ENCODE data around the gene HRH4. TPM values are rescaled to one million over a fixed set of nuclear protein-coding genes. Genes with fewer than 3 reads are reported as not detected.
A peak's percentile ranks its signal among the peaks of the same experiment; 100 is the strongest.

The HRH4 gene
- total and polyA plus RNA-seq, 2 donors (not counting 1 experiment from before 2014, with no cell fraction given), result 0.03 to 0.07 TPM

DNA sequence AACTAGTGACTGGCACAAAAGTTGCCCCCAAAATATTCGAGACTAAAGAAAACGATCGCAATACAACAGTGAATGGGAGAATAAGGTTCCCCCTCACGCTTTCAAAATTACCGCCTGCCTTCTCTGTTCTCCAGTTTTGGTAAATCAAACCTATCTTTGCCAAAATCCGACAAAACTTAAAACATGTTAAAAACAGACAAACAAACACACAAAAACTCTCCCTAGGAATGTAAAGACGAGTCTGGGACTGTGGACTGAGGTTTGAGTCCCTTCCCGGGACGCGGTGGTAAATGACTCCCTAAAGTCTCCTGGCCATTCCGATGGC, 34.4 kb upstream of the HRH4 start:
- 41% methylated on average over 6 of the region's 11 CpGs for WGBS (ENCODE audit: insufficient coverage)

More for the DNA sequence above, 34.4 kb upstream of the HRH4 start:
- DNase-seq, result no peak
- H3K4me2 ChIP-seq (replicated peaks; ENCODE audit: low read depth, low read length, poor library complexity, severe bottlenecking), result peak overlapping the region; percentile 87
- peaks cover 1 to 5% (median 2%) of the 10 kb centered on the region in 3 donors for H3K9me3 ChIP-seq (ENCODE audit: control extremely low read depth in 1 of 3, control insufficient read depth in 2 of 3, insufficient read depth in 1 of 3, low read length in 2 of 3)
- H3K4me3 ChIP-seq (ENCODE audit: control extremely low read depth in 1 of 5, extremely low read depth in 1 of 5, insufficient read depth in 1 of 5, low read depth in 2 of 5, low read length in 4 of 5), result peak overlapping the region; percentile 44 to 94 (median 79)
- H2AFZ ChIP-seq (ENCODE audit: insufficient read depth, low read depth, low read length, poor library complexity, severe bottlenecking), result peak overlapping the region; percentile 100
- H3K27me3 ChIP-seq (replicated peaks in 1 of 4; ENCODE audit: control extremely low read depth in 1 of 4, control insufficient read depth in 3 of 4, insufficient read depth in 4 of 4, low read length in 3 of 4), result peaks cover 0 to 19% (median 12%) of the 10 kb centered on the region in 4 experiments
- H3K27ac Mint-ChIP-seq, result peak overlapping the region; percentile 60
- H3K79me2 ChIP-seq (ENCODE audit: control insufficient read depth, insufficient read depth, low read length), result peaks cover 2% of the 10 kb centered on the region
- H3K27me3 Mint-ChIP-seq, result peaks cover 33% of the 10 kb centered on the region
- H3K4me1 ChIP-seq (ENCODE audit: control insufficient read depth in 2 of 2, insufficient read depth in 2 of 2, low read length in 2 of 2), result peaks cover 12 to 13% of the 10 kb centered on the region in 2 donors
- peaks cover 14% of the 10 kb centered on the region for H3K4me1 Mint-ChIP-seq
- intact Hi-C loops (cut with micrococcal nuclease), result loop anchor here (2.0 to 10.0 kb wide), 2 partner anchors 27 to 451 kb away; no protein-coding TSS in a partner anchor
- H3K9ac ChIP-seq (ENCODE audit: low read length), result peak overlapping the region; percentile 85
- no peak for ATAC-seq (ENCODE audit: low read depth)
- peaks cover 3% of the 10 kb centered on the region for H3K9me3 Mint-ChIP-seq (ENCODE audit: insufficient read depth)
- ChIA-PET POLR2A (no interaction called here), CTCF (interaction anchor here (1.0 kb wide), 1 partner anchor 63 kb away, joined by 4 read pairs; no protein-coding TSS in a partner anchor)
- no peak for TF ChIP-seq EZH2 (IDR thresholded peaks at IDR 0.05; ENCODE audit: borderline replicate concordance, insufficient read depth, low read depth, low read length, poor library complexity, severe bottlenecking)
- TF ChIP-seq, protein P1, sequence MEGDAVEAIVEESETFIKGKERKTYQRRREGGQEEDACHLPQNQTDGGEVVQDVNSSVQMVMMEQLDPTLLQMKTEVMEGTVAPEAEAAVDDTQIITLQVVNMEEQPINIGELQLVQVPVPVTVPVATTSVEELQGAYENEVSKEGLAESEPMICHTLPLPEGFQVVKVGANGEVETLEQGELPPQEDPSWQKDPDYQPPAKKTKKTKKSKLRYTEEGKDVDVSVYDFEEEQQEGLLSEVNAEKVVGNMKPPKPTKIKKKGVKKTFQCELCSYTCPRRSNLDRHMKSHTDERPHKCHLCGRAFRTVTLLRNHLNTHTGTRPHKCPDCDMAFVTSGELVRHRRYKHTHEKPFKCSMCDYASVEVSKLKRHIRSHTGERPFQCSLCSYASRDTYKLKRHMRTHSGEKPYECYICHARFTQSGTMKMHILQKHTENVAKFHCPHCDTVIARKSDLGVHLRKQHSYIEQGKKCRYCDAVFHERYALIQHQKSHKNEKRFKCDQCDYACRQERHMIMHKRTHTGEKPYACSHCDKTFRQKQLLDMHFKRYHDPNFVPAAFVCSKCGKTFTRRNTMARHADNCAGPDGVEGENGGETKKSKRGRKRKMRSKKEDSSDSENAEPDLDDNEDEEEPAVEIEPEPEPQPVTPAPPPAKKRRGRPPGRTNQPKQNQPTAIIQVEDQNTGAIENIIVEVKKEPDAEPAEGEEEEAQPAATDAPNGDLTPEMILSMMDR (IDR thresholded peaks at IDR 0.05), result no peak
- H4K20me1 ChIP-seq (ENCODE audit: control insufficient read depth, insufficient read depth, low read length, poor library complexity, severe bottlenecking), result no peaks in the 10 kb centered on the region
- H3K4me3 Mint-ChIP-seq, result peak overlapping the region; percentile 93
- no peaks in the 10 kb centered on the region for H3K36me3 ChIP-seq (replicated peaks in 1 of 2; ENCODE audit: control extremely low read depth in 1 of 2, control insufficient read depth in 1 of 2, extremely low read depth in 1 of 2, insufficient read depth in 2 of 2, low read length in 1 of 2)
- peak overlapping the region; percentile 48 to 60 for H3K27ac ChIP-seq (ENCODE audit: low read length in 2 of 2)
